NCI-H526 treated with DMSO at 0.1 percent for 48 hours (cell line): Measurements from ENCODE around the gene CACNA1D.

Experiments
- DNase-seq: peaks from one replicate; lab custom pipeline; 2025; lab: John Stamatoyannopoulos, UW

Gene CACNA1D

DNA sequence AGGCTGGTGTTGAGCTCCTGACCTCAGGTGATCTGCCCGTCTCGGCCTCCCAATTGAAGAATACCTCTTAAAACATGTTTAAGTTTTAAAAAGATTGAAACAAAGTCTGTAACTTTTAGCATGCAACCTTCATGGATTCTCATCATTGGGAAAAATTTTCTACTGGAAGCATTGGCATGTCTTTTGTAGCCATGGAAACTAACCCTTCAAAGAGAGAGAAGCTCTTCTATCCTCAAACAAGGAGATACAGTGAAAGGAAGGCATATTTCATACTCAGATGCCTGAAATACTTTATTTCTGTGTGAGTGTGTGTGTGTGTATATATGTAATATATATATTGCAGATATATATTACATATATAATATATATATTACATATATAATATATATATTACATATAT is 196.9 kb downstream of the CACNA1D start:
- no peak for DNase-seq

DNA sequence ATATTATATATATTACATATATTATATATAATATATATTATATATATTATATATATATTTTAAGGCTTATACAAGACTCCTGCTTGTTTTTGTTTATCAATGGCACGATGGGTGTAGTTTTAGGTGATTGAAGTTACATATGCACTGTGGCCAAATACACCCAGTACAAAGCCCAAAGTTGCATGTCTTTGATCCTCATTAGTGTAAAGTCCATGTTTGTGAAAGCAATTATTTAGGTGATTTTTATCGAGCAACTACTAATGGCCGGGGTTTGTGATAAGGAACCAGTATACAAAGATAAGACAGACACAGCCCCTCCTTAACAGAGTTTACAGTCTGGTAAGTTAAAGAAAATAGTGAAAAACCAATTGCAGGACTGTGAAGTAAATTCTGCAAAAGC is 197.5 kb downstream of the CACNA1D start:
- DNase-seq = no peak

DNA sequence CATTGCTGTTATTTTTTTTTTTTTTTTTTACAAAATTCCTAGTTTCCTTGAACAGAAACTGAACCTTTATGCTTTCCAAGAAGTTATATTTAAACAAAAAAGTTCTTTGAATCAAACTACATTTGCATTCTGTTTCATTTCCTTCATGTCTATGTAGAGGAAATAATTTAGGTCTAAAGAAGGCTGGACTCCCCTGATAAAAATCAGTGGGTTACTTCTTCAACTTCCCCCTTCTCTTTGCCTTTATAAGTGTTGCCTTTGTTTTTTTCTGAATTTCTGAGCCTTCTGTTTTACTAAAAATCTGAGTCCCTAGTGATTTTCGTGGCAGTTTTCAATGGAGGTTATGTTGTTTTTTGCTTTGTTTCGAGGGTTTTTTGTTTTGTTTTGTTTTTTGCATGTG is 199.0 kb downstream of the CACNA1D start:
- no peak for DNase-seq

DNA sequence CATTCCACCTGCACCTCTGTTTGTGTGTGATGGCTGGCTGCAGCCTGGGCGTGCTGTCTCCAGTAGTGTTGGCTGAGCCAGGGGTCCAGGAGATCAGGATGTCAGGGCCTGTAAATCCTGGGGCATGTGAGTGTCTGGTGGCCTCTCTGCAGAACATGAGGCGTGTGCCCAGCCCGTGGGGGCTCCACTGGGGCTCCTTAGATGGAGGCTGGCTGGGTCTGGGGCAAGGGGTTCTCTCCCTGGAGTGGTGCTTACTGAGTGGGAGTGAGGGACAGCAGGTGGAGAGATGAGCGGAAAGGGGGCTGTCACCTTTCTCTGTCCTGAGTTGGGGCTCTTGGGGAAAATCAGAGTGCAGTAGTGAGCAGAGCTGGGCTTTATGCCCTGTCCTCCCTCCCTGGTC is 199.6 kb downstream of the CACNA1D start:
- DNase-seq = no peak

DNA sequence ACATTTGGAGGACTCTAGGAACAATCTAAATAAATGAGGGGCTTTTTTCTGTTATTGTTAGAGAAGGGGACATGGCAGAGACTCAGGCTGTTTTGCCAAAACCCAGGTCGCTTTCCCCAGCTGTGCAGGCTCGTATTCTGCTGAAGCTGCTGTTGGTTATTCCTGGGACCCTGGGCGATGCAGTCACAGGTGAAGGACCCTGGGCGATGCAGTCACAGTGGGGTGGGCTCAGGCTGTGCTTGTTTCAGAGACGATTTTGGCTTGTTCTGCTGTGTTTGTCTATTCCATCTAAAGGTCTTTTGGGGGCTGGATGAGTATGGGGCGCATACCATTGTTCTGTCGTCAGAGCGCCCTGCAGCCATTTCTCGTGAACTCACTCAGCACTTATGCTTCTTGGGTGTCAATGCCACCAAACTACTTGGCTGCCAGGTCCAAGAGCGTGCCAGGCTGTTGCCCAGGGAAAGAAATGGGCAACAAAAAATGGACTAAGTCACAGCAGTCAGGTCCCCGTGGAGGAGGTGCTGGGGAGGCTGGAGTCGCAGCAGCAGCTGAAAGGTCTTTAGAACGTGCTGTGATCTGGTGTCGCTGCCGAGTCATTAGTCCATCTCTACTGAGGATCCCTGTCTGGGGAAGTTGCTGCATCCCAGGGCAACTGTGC is 200.4 kb downstream of the CACNA1D start:
- DNase-seq = no peak

DNA sequence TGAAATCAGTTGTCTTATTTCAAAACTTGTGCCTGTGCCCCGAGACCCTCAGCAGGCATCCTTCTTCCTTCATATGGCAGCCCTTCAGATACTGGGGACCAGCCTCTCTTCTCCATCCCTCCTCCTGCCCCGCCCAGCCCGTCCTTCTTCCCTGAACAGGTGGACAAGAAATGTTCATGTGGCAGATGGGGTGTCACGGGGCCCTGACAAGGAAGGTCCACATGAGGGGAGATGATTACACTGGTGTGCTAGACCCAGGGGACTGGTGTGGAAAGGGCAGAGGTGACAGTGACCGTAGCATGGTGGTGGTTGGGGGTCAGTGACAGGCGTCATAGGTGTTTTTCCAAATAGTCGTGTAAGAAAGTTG is 200.9 kb downstream of the CACNA1D start:
- DNase-seq = no peak

DNA sequence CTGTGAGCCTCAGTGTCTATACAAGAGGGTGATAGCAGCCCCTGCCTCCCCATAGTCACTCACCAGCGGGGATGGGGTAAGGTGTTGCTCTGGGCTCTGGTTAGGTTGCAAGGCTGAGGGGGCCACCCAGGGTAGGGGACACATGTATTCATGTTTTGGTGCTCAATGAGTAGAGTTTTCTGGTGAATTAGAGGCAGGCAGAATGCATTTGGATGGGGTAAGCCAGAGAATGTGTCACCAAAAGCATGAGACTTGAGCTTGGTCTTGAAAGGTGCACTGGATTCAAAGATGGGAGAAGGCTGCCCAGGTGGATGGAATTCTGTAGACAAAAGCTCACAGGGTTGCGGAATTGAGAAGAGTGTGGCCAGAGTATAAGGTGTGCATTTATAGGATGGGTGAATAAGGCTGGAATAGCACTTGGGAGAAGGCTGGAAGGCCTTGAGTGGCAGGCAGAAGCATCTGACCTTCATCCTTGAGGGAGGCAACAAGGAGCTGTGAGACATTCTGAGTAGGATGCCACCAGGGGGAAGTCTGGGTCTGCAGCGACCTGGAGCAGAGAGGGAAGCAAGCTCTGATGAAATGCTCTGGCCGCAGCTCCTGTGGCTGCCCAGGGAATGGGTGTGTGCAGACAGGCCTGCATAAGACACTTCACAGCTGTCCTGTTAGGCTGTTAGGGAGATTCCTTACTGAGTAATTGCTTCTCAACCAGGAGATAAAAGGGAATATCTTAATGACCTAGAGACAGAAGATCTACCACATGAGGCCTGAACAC is 202.2 kb downstream of the CACNA1D start:
- no peak for DNase-seq

DNA sequence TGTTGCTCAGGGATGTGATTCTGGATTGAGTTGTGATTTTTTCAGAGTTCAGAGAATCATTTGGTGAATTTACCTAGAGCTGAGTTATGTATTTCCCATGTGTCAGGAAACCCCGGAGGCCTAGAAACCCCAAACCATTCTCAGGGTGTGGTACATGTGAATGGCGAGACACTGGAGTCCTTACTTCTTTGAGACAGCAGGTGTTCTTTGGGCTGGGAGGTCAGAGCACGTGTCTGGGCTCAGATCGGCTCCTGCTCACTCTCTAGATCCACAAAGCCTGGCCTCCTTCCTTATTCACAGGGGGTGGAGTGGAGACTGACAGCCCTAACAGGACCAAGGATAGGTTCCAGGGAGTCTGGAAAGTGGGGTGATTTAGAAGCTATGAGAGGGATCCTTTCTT is 206.0 kb downstream of the CACNA1D start:
- DNase-seq = no peak

DNA sequence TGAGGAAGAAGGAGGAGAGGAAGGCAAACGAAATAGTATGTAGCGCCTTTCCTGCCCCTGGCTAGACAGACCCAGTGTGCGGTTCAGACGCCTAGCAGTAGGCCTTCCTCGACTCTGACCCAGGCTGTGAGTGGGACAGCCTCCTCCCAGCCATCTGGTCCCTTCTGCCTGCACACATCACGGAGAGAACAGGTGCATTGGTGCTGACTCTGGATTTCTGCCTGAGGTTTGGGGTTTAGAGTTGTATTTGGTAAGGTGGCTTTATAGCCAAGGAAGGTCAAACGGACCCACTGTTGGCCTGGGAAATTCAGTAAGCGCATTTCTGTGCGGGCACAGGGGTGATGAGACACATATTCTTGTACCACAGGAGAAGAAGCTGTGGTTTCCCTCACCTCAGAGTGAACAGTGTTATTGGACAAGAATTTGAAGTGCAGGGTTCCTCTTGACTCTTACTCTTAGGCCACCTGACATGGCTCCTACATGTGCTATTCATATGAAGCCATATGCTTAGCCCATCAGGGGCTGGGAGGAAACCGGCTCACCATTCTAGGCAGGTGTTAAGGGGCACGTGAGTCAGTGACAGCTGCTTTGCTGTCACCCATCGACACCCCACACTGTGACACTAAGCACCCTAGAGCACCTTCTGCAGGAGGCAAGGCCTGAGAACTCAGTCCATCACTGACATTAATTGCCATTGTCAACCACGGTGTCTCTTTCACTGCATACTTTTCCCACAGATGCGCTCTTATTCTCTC is 208.5 kb downstream of the CACNA1D start:
- no peak for DNase-seq

DNA sequence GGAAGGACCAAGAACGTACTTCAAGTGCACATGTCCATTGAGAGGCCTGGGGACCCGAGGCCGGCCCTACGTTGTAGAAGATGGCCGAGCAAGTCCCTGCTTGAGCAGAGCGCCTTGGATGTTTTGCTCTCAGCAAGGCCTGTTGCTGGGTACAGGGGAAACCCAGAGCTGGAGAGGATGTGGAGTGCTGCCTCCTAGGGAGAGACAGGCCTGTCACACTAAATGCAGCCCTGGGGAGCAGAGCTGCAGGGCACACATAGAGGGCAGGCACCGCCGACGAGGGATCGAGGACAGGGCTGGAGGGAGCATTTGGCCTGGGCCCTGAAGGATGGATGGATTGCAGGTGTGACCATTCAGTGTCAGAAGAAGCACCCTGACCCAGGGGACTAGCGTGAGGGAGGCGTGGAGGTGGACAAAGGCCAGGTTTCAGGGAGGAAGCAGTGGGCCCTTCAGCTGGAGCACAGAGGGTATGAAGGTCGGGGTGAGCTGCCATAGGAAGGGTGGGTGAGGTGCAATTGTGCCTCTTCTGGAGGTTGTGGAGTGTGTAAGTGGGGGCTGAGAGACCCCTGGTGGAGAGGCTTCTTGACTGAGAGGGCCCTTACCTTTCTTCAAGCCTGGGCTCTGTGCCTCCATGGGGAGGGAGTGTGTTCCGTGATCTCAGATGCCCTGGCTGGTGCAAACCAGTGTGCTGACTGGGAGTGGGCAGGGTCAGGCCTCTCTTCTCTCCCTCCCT is 209.4 kb downstream of the CACNA1D start:
- no peak for DNase-seq

DNA sequence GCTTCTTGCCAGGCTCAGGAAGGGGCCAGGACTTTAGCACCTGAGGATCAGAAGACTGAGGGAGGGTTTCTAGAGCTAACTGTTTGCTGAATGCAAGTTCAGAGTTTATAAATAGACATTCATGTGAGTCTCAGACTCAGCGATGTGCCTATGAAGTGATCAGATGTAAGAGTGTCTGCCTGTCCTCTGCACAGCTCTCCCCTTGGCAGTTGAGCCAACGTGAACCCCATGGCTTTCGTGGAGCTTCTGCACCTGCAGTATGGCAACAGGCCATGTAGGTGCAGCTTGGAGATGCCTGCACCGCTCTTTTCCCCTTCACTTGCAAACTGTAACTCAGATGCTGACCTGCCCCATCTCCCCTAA is 209.9 kb downstream of the CACNA1D start:
- DNase-seq = no peak

DNA sequence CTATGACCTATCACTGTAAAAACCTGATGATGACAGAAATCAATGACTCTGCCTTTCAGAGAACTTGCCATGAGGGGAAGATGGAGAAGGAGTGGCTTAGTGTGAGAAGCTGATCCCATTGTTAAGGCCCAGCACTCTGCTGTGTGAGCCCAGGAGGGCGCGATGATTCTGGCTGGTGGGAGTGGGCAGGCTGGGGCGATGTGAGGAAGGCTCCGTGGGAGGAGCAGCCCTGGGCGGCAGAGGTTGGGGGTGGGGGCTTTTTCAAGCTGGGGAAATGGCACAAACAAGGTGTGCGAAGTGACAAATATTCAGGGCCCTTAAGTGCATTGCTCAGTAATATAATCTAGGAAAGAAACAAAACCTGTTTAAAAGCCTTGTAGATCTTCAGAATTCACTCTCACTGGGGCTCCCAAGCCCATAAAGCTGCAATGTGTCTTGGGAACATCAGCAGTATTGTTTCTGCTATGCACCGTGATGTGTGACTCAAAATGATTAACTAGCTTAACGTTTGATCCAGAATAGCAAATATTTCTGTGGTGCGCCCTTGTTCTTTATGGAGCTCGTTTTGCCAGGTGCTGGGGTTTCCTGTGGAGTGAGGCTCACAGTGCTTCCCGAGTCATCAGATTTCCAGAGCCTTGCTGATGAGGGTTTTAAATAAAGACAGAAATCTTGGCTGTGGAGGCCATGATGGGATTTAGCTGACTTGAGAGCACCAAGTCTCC is 210.8 kb downstream of the CACNA1D start:
- DNase-seq = no peak

DNA sequence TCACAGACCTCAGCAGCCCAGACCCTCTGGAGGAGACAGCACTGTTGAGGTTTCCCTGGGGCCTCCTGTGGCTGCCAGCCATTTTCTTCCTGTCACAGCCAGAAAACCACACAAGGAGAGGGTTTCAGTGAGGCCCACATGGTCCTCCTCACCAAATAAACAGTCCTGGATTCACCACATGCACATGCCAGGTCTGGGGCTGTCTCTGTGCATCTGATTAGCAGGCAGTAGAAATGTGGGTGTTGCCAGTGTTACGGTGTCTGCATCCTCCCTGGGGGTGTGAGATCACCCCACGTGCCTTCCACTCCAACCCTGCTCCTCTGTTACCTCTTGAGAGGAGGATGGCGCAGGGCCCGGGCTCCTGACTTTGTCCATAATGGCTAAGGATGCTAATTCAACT is 211.4 kb downstream of the CACNA1D start:
- no peak for DNase-seq

DNA sequence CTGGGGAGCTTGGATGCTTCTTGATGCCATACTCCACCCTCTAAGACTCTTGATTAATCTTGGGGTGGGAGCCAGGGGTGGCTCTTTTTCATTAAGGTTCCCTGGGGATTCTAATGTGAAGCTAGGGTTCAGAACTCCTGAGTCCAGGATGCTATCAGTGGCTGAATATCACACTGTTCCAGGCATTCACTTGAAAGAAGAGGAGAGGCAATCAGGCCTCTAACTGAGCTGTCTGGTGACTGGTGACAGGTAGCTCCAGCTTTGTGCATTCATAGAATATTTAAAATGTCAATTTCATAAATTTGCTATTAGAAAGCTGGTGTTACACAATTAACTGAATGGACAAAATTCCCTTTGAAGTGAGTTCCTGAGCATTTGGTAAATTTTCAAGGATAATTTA is 212.8 kb downstream of the CACNA1D start:
- no peak for DNase-seq

DNA sequence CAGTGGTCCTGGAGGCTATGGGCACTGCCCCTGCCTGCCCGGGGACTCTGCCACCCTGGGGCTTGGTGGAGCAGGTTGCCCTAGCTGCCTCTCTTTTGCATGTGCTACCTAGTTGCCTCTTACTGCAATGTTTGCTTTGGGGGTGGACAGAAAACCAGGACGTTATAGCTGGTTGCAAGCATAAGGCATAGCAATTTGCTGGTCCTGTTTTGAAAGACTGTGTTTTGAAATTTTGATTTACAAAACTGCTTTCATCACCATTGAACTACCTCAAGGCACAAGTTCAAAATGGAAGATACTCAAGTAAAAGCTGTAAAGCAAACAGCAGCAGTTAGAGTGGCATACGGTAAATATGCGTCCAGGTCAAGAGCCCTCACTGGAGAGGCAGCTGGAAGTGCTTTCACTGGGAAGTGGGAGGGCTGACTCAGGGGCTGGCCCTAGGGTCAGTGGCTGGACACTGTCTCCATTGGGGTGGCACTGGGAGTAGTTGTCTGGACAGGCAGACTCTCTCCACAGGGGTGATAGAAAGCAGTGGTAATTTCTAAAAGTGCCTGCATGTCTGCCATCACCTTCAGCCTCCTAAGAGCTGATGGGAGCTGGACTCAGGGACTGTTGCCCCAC is 213.7 kb downstream of the CACNA1D start:
- DNase-seq = peak; percentile 60

DNA sequence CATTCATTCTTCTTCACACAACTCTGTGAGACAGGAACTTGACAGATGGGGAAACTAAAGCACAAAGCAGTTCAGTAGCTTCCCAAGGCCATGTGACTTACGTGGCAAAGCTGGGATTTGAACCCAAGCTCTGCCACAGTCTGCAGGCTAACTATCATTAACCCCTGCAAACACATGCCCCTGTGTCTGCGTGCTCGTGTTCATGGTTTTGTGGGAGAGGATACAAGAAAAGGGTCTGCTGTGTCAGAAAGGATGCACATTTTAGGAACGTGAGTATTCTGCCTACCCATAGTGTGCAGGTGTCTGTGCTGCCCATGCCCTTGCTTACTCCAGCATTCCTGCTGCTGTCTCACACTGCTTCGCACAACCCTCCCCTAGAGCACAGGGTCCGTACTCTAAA is 214.8 kb downstream of the CACNA1D start:
- DNase-seq = no peak

DNA sequence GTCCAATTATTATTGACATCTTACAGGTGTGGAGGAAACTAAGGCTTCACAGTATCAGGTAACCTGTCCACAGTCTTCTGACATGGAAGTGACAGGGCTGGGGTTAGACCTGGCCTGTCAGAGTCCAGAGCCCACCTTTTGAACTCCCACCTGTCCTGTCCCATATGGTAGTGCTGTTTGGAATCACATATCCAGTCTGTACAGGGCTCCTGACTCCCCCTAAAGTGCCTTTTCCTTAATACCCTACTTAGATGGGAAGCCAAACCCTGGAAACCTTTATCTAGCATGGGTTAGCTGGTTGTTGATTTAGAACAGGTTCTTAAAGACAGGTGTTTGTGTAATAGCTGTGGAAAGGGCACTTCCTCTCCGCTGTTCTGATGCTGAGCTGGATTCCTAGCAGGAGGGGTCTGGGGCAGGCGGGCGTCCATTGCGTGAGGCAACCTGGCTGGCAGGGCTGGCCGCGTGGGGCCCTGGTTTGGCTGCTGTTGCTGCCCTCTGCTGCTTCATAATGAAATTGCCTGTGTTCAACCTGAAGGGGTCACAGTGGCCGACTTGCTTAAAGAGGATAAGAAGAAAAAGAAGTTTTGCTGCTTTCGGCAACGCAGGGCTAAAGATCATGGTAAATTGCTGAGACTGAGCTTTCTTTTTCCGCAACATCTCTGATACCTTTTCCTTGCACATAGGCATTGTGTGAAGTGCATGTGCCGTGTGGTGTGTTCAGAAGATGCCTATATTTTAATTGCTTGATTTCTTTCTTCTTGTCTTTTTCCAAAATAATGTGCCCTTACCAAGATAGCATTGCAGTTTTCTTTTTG is 215.7 kb downstream of the CACNA1D start:
- DNase-seq = peak; percentile 31

DNA sequence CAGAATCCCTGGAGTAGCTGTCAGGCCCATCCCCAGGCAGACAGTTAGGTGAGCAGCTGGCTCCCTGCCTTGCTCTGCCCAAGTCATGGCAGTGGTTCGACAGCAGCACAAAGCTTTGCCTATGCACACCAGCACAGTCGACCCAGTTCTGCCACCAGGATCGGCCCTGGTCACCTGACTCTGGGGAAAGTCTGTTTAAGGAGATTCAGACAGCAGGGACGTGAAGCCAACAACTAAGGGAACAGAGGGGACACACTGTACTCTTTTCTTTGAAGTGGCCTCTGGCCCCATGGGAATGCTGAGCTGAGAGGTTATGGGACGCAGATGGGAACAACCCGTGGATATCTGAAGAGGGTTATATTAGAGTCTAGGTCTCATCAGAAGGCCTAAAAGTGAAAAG is 217.0 kb downstream of the CACNA1D start:
- no peak for DNase-seq

DNA sequence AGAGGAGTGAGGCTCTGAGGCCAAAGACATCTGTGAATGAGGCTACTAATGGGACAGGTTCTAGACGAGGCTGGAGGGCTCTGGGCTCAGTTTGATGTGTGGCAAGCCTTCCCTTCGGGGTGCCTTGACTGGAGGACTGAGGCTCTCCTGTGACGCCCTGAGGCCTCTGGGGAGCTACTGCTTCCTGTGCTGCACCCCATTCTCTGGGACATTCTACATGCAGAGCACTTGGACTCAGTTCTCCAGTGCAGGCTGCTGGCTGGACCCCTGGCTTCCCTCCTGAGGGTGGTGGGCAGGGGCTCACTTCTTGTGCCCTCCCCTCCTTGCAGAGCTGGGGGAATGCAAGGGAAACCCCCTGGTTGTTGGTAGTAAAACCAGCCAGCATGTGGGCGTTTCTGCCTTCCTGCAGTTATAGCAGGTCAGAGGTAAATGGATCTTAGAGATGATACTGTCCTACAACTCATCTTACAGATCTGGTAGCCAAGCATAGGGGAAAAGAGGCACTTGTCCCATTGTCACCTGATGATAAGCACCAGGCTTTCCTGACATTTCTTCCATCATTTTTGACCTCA is 218.5 kb downstream of the CACNA1D start:
- DNase-seq = no peak

DNA sequence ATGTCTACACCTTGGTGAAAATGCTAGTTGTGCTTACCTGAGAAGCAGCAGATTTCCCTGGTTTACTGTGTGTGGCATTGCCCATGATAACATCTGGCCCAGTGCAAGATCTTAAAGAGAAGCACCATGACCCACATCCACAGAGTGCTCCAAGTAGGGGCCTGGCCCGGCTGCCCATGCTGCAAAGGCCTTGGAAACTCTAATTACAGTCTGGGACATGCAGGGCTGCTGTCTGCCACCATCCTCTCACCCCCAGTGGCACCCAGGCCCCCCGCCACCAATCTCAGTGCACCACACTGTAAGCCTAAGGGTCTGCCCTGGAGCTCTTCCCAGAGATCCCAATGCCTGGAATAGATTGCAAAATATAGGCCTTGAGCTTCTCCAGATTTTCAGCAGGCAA is 219.2 kb downstream of the CACNA1D start:
- no peak for DNase-seq
